Thoracic aorta (tissue), 2 donors: ENCODE data around the gene MAGI1. TPM values are rescaled to one million over a fixed set of nuclear protein-coding genes. Genes with fewer than 3 reads are reported as not detected.

Source experiments
- ATAC-seq: fragments of 150-250 bp; one replicate; pipeline ENCODE4 v1.8.0; 2017; ENCODE audit warnings: low read depth; ENCODE audit not compliant: insufficient number of reproducible peaks, low FRiP score
- DNase-seq: peaks from one replicate; pipeline ENCODE4 v3.0.0-alpha.2; 2020; ENCODE audit warnings: low spot score
- H3K27ac ChIP-seq, 2 donors: fragments of 200-600 bp; sonication (generic); 1 replicate in 1 of 2; 2 replicates in 1 of 2; pipeline ENCODE4 v1.5.1; 2016; ENCODE audit warnings: mild to moderate bottlenecking in 2 of 2, moderate library complexity in 2 of 2
- H3K27me3 ChIP-seq: fragments of 200-600 bp; sonication (generic); replicated peaks from 2 replicates; pipeline ENCODE4 v1.6.0; 2016; ENCODE audit warnings: mild to moderate bottlenecking; ENCODE audit not compliant: insufficient read depth
- H3K36me3 ChIP-seq: fragments of 200-600 bp; sonication (generic); one replicate; pipeline ENCODE4 v1.5.1; 2016
- H3K4me1 ChIP-seq, 2 donors: fragments of 200-600 bp; sonication (generic); 1 replicate in 1 of 2; 2 replicates in 1 of 2; pipeline versions ENCODE4 v1.5.1 to v1.6.0; 2016; ENCODE audit warnings: low read depth in 2 of 2, mild to moderate bottlenecking in 1 of 2; ENCODE audit not compliant: control insufficient read depth in 1 of 2
- H3K4me3 ChIP-seq: fragments of 200-600 bp; sonication (generic); 2 replicates; pipeline ENCODE4 v1.5.1; 2016; ENCODE audit warnings: mild to moderate bottlenecking
- H3K9me3 ChIP-seq: fragments of 200-600 bp; sonication (generic); 2 replicates; pipeline ENCODE4 v1.5.1; 2016
- total RNA-seq, 2 donors: library from RNA; depleted of rRNA; stranded (reverse); fragments of >200 nt; gene quantifications; one replicate each; pipeline versions ENCODE4 v1.1.0 to v1.2.3, GENCODE V29; 2016
- TF ChIP-seq, protein P1 (sequence below): fragments of 200-600 bp; sonication (generic); IDR thresholded peaks from one replicate; pipeline ENCODE4 v1.5.1; 2019; ENCODE audit warnings: antibody characterized with exemption

MAGI1 gene
- total RNA-seq, 2 donors from 2014 or later = 48.2 to 88.5 TPM

- Histone ChIP-seq H3K4me1 (peaks cover 6 to 16% of the 10 kb centered on the region in 2 donors), H3K4me3 (no peak overlapping the region), H3K27ac (no peak overlapping the region), H3K27me3 (no peaks in the 10 kb centered on the region), H3K9me3 (no peaks in the 10 kb centered on the region), H3K36me3 (no peaks in the 10 kb centered on the region)
- TF ChIP-seq, protein P1, sequence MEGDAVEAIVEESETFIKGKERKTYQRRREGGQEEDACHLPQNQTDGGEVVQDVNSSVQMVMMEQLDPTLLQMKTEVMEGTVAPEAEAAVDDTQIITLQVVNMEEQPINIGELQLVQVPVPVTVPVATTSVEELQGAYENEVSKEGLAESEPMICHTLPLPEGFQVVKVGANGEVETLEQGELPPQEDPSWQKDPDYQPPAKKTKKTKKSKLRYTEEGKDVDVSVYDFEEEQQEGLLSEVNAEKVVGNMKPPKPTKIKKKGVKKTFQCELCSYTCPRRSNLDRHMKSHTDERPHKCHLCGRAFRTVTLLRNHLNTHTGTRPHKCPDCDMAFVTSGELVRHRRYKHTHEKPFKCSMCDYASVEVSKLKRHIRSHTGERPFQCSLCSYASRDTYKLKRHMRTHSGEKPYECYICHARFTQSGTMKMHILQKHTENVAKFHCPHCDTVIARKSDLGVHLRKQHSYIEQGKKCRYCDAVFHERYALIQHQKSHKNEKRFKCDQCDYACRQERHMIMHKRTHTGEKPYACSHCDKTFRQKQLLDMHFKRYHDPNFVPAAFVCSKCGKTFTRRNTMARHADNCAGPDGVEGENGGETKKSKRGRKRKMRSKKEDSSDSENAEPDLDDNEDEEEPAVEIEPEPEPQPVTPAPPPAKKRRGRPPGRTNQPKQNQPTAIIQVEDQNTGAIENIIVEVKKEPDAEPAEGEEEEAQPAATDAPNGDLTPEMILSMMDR = no peak
- DNase-seq (no peak), ATAC-seq (no peak)
Observed at GRCh38 chr3:65676580-65676979, 362.1 kb downstream of the MAGI1 start.

DNA sequence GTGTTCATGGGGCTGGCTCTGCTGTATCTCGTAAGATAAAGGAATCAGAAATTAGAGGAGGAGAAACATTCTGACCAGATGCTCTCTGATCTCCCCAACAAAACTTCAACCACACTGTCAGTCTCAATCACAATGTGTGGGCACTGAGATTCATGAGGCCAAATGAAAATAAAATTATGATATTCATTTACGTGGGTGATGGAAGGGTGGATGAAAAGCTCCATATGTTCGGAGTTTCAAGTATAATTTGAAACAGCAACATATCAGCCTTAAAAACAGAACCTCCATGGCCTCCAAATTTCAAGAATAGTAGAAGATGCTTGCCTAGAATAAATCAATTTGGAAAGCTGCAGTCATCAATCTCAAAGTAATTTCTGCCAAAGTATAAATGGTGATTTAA lies 363.7 kb downstream of the MAGI1 start:
- no peak overlapping the region for H3K4me3 ChIP-seq
- no peaks in the 10 kb centered on the region for H3K9me3 ChIP-seq
- no peak overlapping the region for H3K27ac ChIP-seq

DNA sequence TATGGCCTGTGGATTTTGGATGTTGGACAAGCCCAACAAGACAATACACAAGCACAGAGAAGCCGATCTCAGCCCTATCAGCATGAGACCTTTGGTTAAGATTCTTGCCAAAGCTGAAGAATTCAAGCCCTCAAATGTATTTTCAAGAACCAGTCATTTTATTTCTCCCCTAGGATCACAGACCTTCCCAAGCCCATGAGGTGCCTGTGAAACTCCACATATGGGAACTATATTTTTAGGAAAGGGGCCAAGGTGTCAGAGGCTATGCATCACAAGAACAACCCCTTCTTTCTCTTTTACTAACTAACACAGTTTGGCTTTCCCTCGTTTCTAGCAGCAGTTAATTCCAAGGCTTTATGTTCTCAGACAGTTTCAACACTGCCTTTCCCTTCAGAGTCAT lies 364.5 kb downstream of the MAGI1 start:
- H3K27ac ChIP-seq = no peak overlapping the region
- peaks cover 6 to 22% of the 10 kb centered on the region in 2 donors for H3K4me1 ChIP-seq
- ATAC-seq (no peak), DNase-seq (no peak)
- no peak overlapping the region for H3K4me3 ChIP-seq
- no peaks in the 10 kb centered on the region for H3K9me3 ChIP-seq
- TF ChIP-seq, protein P1 = no peak
- H3K27me3 ChIP-seq = no peaks in the 10 kb centered on the region
- no peaks in the 10 kb centered on the region for H3K36me3 ChIP-seq

More for the DNA sequence above, 363.7 kb downstream of the MAGI1 start:
- H3K36me3 ChIP-seq = no peaks in the 10 kb centered on the region
- H3K4me1 ChIP-seq = peaks cover 6 to 16% of the 10 kb centered on the region in 2 donors
- TF ChIP-seq, protein P1 = no peak
- no peaks in the 10 kb centered on the region for H3K27me3 ChIP-seq
- ATAC-seq (no peak), DNase-seq (no peak)

- TF ChIP-seq, protein P1 = peak; percentile 70
Observed at GRCh38 chr3:65672871-65673815, 365.6 kb downstream of the MAGI1 start.

DNA sequence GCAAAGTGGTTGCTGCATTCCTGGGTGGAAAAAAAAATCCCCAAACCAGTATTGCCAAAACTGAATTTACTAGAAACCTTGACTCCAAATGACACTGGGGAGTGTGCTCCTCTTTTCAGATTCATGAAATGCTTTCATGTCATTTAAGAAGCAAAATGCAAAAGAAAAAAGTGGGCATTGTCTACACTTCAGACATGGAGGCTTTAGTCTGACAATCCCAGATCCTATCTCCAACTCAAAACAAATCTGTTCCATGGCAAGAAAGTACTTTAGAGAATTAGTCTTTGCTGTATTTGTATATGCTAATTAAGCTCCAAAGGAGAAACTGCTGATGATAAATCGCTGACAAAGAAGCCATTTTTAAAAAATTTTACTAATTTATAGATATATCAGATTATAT lies 366.7 kb downstream of the MAGI1 start:
- TF ChIP-seq, protein P1 = no peak
- peaks cover 6 to 26% of the 10 kb centered on the region in 2 donors for H3K4me1 ChIP-seq
- ATAC-seq = no peak
- no peaks in the 10 kb centered on the region for H3K27me3 ChIP-seq
- H3K9me3 ChIP-seq = no peaks in the 10 kb centered on the region
- no peak overlapping the region for H3K4me3 ChIP-seq
- no peaks in the 10 kb centered on the region for H3K36me3 ChIP-seq
- H3K27ac ChIP-seq = no peak overlapping the region
- no peak for DNase-seq

More at GRCh38 chr3:65672871-65673815, 365.6 kb downstream of the MAGI1 start:
- H3K9me3 ChIP-seq = no peaks in the 10 kb centered on the region
- peaks cover 6 to 26% of the 10 kb centered on the region in 2 donors for H3K4me1 ChIP-seq
- no peaks in the 10 kb centered on the region for H3K36me3 ChIP-seq
- H3K27me3 ChIP-seq = no peaks in the 10 kb centered on the region
- H3K4me3 ChIP-seq = no peak overlapping the region
- ATAC-seq = no peak
- H3K27ac ChIP-seq = no peak overlapping the region
- DNase-seq = no peak
